Activated B cell treated with CpG ODN at 0.5 μM for 24 hours (primary cell): ENCODE results near the gene N4BP2L2. TPM values are rescaled to one million over a fixed set of nuclear protein-coding genes. Genes with fewer than 3 reads are reported as not detected.

Experiments
- ATAC-seq: fragments of 200-7000 bp; cut with Tn5 transposase; one replicate; pipeline ENCODE4 v1.10.0; 2021; ENCODE audit warnings: low read depth, mild to moderate bottlenecking, moderate library complexity
- CTCF ChIA-PET: fragments of 350-600 bp; sonication (Branson Sonifier 250); formaldehyde crosslinking; loops from one replicate; lab custom pipeline; 2021; ENCODE audit warnings: antibody characterized with exemption; lab: Charles Lee
- POLR2A ChIA-PET: fragments of 350-600 bp; sonication (Branson Sonifier 250); formaldehyde crosslinking; loops from one replicate; lab custom pipeline; 2021; ENCODE audit warnings: antibody characterized with exemption; lab: Charles Lee
- DNase-seq: peaks from one replicate; pipeline ENCODE4 v3.0.0; 2022
- H3K27ac Mint-ChIP-seq: one replicate; pipeline ENCODE4 v1.8.0; 2020; ENCODE audit warnings: mixed read lengths
- H3K27me3 Mint-ChIP-seq: one replicate; pipeline ENCODE4 v1.8.0; 2021; ENCODE audit warnings: mixed read lengths
- H3K36me3 Mint-ChIP-seq: one replicate; pipeline ENCODE4 v1.8.0; 2021; ENCODE audit warnings: low read depth, mixed read lengths
- H3K4me1 Mint-ChIP-seq: one replicate; pipeline ENCODE4 v1.8.0; 2021; ENCODE audit warnings: mixed read lengths
- H3K4me3 Mint-ChIP-seq: one replicate; pipeline ENCODE4 v1.8.0; 2020; ENCODE audit warnings: mild to moderate bottlenecking, mixed read lengths
- H3K9me3 Mint-ChIP-seq: one replicate; pipeline ENCODE4 v1.8.0; 2020; ENCODE audit warnings: mixed read lengths
- CTCF ChIP-seq: fragments of 200-600 bp; IDR thresholded peaks from one replicate; pipeline ENCODE4 v1.8.0; 2022; ENCODE audit warnings: antibody characterized with exemption, mild to moderate bottlenecking
- intact Hi-C: fragments of 100-400 bp; cut with micrococcal nuclease; formaldehyde crosslinking; loops from one replicate; pipeline ENCODE4 v1.15.1; 2024
- total RNA-seq: library from RNA; stranded (reverse); gene quantifications from 2 replicates; pipeline ENCODE4 v1.2.3, GENCODE V29; 2022

The N4BP2L2 gene
- total RNA-seq, 1 donor from 2014 or later = 153 TPM

GRCh38 chr13:32530841-32531253 lies 7.7 kb downstream of the N4BP2L2 start:
- TF ChIP-seq CTCF = no peak
- peak; percentile 49 for ATAC-seq
- CTCF ChIA-PET = no interaction called here
- Mint-ChIP-seq H3K27me3 (no peaks in the 10 kb centered on the region), H3K4me1 (peaks cover 72% of the 10 kb centered on the region), H3K9me3 (no peaks in the 10 kb centered on the region), H3K36me3 (peaks cover 68% of the 10 kb centered on the region), H3K27ac (peak overlapping the region; percentile 20), H3K4me3 (peak overlapping the region; percentile 67)
- POLR2A ChIA-PET = interaction anchor here (0.6 to 1.1 kb wide), 3 partner anchors 8 to 737 kb away, joined by 3 to 6 read pairs (median 3); partner anchors contain the start of genes N4BP2L2 and PDS5B
- intact Hi-C loops = loop anchor here (10.0 kb wide), 1 partner anchor 686 kb away; no protein-coding TSS in a partner anchor
- no peak for DNase-seq

GRCh38 chr13:32528358-32528757 lies 10.2 kb downstream of the N4BP2L2 start:
- DNase-seq (no peak), ATAC-seq (no peak)
- Mint-ChIP-seq H3K27ac (no peak overlapping the region), H3K27me3 (no peaks in the 10 kb centered on the region), H3K36me3 (peaks cover 60% of the 10 kb centered on the region), H3K9me3 (no peaks in the 10 kb centered on the region), H3K4me1 (peaks cover 49% of the 10 kb centered on the region), H3K4me3 (no peak overlapping the region)
- POLR2A ChIA-PET = no interaction called here
- no peak for TF ChIP-seq CTCF
- CTCF ChIA-PET = no interaction called here
- intact Hi-C loops = loop anchor here (10.0 kb wide), 1 partner anchor 136 kb away; no protein-coding TSS in a partner anchor

- Mint-ChIP-seq H3K9me3 (no peaks in the 10 kb centered on the region), H3K4me1 (peaks cover 42% of the 10 kb centered on the region), H3K27ac (no peak overlapping the region), H3K36me3 (peaks cover 59% of the 10 kb centered on the region), H3K27me3 (no peaks in the 10 kb centered on the region), H3K4me3 (no peak overlapping the region)
- intact Hi-C loops = loop anchor here (10.0 kb wide), 1 partner anchor 138 kb away; no protein-coding TSS in a partner anchor
- TF ChIP-seq CTCF = no peak
- CTCF ChIA-PET = no interaction called here
- no peak for DNase-seq
- ATAC-seq = no peak
- POLR2A ChIA-PET = no interaction called here
Observed at GRCh38 chr13:32527151-32527550, 11.4 kb downstream of the N4BP2L2 start.

GRCh38 chr13:32525766-32526165 lies 12.8 kb downstream of the N4BP2L2 start:
- H3K27ac Mint-ChIP-seq = no peak overlapping the region
- DNase-seq (no peak), ATAC-seq (no peak)
- intact Hi-C loops = loop anchor here (10.0 kb wide), 1 partner anchor 139 kb away; no protein-coding TSS in a partner anchor
- H3K4me3 Mint-ChIP-seq = no peak overlapping the region
- peaks cover 58% of the 10 kb centered on the region for H3K36me3 Mint-ChIP-seq
- no peak for TF ChIP-seq CTCF
- POLR2A ChIA-PET = interaction anchor here (1.0 kb wide), 1 partner anchor 12 kb away, joined by 5 read pairs; no protein-coding TSS in a partner anchor
- H3K9me3 Mint-ChIP-seq = no peaks in the 10 kb centered on the region
- no peaks in the 10 kb centered on the region for H3K27me3 Mint-ChIP-seq
- CTCF ChIA-PET = no interaction called here
- peaks cover 28% of the 10 kb centered on the region for H3K4me1 Mint-ChIP-seq

GRCh38 chr13:32515246-32515645 lies 23.3 kb downstream of the N4BP2L2 start:
- Mint-ChIP-seq H3K27ac (no peak overlapping the region), H3K4me3 (no peak overlapping the region), H3K9me3 (no peaks in the 10 kb centered on the region), H3K4me1 (peaks cover 3% of the 10 kb centered on the region), H3K36me3 (peaks cover 61% of the 10 kb centered on the region), H3K27me3 (no peaks in the 10 kb centered on the region)
- intact Hi-C loops = no loop called here
- TF ChIP-seq CTCF = no peak
- ATAC-seq = no peak
- ChIA-PET POLR2A (no interaction called here), CTCF (no interaction called here)
- DNase-seq = no peak
